GM19035 (cell line): ENCODE results near the gene CDH12.
"Not testable (repeated sequence)": the region's sequence is repeated elsewhere in the genome, so short reads cannot be mapped to it uniquely, and the experiment has no call there.

ENCODE experiments used
- ATAC-seq: cut with Tn5 transposase; IDR thresholded peaks from one replicate; pipeline ENCODE4 v1.9.1; 2021; ENCODE audit not compliant: unreplicated experiment

CDH12 gene

DNA sequence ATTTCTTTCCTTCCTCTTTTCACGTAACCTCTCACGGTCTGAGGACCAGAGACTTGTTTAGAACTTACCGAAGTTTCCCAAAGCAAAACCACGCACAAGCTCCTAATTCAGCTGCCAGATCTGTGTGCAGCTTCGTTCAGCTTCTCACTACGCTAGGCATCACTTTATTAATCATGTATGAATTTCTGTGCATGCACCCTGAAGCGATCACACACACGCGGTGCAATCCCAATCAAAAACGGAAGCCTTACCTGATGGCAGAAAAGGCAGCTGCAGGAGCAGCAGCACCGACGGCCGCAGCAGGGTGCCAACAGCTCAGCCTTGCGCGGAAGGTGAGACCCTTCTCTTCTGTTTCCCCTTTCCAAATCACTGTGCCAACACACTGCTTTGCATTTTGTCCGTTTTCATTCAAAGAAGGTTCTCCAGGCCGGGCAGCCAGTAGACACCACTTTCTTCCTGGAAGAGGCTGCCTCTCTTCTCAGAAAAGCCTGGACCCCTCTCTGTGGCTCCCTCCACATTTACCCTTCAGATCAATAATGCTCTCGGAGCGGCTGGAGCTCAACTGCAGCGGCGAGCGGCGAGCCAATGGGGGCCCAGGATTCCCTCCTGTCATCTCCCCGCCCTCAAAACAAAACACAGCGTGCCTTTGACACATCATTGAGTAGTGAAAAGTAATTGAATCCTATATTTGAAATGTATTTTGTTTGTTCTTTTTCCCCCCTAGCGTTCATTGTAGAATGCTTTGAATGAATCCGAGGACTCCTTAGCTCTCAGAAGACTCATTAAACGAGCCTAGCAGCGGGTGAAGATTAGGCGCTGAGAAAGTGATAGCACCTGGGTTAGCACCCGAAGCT is at the start of gene CDH12:
TSS of gene CDH12 (minus strand) at position 538 of the 854 bp plus-strand sequence.
- ATAC-seq, result peak; percentile 58

DNA sequence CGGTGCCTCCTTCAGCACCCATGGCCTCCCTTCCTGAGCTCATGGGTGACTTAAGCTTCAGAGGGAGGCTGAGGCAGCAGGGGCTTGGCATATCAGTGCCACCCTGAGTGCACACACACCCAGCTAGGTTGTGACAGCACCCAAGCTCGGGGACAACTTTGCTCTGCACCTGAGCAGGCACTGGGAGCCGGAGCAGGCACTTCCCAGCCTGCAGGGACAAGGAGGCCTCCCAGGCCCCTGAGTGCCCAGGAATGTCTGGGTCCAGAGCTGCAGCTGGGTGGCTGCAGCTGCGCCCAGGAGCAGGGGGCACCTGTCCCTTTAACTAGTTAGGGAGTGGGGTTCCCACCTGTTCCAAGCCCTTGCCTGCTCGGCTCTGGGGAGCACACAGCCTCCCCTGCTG is 48.7 kb upstream of the CDH12 start:
- ATAC-seq, result no peak

DNA sequence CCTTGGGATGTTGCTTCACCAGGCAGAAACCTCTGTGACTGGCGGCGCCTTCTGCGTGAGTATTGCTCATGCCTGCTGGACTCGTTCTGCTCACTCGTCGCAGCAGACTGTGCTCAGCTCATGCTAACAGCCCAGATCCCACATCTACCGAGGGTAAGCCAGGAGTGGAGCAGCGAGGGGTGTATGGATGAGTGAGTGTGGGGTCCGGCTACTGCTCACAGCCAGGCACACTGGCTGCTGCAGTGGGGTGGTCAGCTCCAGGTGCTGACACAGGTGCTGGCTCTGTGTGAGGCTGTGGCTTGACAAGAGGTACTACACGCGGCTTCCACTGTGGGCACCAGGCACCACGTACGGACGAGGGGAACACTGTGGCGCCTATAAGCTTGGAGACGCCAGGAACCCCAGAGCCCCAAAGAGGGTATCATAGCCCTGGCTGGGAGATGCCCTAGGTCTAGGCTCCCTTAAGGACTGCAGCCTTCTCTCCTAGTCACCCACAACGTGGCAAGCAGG is 47.7 kb upstream of the CDH12 start:
- ATAC-seq, result no peak

DNA sequence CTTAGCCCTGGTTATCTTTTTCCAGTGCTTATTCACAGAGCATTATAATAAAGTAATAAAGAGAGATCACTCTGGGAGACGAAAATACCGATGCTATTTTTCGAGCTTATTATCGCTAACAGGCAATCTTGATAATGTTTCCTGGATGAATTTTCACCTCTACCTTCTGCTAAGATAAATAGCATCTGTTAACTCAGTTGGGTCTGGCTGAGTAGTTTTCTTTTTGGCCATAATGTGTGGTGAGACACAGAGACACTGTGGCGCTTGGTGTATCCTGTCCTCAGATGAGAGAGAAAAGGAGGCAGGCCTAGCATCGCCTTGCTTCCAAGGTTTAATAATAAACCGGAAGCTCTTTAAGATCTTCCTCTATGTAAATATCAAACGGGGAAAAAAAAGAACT is 46.2 kb upstream of the CDH12 start:
- ATAC-seq, result no peak

DNA sequence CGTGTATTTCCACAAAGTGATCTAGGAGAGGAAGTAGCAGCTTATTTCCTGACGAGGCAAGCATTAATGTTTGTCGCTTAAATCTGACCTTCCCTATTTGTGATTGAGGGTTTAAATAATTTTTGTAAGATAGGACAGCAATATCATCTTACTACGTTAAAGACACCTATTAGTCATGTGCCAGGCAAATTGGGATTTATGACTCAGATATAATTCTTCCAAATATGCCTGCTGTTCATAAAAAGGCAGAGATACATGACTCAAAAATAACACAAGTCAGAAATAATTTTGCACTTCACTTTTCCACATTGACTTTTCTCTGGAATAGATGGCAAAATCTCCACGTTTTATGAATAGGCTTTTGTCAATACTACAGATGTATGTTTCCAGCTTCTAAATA is 43.0 kb upstream of the CDH12 start:
- no peak for ATAC-seq

DNA sequence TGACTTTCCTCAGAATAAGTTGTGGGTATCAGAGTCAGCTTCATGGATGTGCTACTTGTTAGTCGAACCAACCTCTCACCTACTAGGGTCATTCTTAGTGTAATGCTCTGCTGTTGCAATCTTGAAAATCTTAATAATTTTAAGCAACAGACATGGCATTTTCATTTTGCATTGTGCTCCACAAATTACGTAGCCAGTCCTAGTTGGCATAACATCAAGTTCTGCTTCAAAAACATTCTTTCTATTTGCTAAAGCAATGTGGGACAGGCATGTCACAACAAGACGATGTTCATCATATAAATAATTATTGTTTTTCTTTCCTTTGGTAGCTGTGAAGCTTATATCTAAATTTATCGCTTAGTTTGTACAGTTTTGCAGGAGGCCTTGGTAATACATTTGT is 39.3 kb upstream of the CDH12 start:
- ATAC-seq, result no peak

DNA sequence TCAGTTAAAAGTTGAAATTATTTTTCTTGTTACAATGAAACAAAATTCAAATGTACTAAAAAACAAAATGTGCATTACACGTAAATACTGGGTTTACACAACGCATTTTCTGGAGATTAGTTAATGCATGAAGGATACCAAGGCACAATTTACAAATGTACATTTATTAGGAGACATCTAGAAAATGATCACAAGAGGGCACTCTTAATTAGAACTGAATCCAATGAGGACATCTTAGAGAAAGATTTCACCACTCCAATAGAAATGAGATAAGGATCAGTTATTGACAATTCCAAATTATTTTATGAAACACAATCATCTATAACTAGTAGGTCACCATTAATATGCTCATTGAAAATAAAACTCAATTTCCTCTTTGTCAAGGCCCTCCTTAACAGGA is 36.6 kb upstream of the CDH12 start:
- ATAC-seq, result no peak

DNA sequence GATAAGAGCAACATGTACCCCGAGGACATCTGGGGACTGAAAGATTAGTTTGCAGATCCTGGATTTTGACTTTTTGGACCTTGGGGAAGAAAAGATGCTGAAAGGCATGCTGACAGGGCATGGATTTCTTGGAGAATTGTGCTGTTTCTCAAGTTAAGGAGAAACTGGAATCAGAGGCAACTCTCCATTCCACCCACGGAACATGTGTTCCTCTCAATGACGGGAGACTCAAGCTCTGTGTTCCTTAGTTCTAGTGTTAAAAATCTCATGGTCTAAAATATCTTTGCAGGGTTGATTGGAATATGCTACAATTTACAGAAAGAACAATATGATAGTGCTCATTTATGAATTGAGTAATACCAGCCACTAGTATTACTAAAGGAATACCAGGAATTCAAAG is 34.4 kb upstream of the CDH12 start:
- no peak for ATAC-seq

DNA sequence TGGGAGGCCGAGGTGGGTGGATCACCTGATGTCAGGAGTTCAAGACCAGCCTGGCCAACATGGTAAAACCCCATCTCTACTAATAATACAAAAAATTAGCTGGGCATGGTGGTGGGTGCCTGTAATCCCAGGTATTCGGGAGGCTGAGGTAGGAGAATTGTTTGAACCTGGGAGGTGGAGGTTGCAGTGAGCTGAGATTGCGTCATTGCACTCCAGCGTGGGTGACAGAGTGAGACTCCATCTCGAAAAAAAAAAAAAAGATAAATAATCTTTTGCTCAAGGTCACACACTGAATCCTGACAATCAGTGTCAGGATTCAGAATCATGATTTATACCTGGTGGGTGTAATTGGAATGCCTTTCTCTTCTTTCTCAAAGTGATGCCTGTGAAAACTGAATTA is 5.8 kb upstream of the CDH12 start:
- not testable (repeated sequence) for ATAC-seq

DNA sequence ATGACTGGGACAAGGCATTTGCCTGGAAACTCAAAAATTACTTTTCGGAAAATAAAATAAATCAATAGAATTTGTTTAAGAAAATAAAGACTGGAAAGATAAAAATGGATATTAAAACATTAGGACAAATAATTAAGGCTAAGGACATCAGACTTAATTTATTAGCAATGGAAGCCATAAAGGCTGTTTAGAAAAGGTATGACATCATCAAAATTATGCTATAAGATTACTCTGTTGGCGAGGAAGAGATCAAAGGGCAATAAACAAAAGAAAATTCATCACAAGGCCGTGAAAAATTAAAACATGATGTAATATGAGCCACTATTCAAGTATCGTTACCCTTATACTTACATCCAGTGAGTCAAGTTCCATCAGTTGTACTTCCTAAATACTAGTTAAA is 2.7 kb upstream of the CDH12 start:
- ATAC-seq, result no peak

DNA sequence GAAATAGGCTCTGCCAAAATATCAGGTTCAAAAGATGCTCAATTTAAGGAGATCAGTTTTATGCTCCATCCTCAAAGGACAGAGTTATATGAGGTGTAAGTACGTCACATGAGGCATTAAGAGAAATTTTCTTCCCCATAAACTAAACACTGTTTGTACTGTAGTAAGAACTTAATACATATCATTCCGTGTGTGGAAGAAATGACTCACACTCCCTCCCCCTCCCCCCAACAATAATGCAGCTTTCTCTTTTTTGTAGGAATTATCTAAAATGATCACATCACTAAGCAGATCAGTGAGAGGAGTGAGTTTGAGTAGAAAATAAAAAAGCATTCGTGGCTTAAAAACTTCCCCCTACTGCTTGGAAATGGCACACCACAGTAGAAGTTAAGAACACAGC is 2.2 kb downstream of the CDH12 start:
- ATAC-seq, result no peak

DNA sequence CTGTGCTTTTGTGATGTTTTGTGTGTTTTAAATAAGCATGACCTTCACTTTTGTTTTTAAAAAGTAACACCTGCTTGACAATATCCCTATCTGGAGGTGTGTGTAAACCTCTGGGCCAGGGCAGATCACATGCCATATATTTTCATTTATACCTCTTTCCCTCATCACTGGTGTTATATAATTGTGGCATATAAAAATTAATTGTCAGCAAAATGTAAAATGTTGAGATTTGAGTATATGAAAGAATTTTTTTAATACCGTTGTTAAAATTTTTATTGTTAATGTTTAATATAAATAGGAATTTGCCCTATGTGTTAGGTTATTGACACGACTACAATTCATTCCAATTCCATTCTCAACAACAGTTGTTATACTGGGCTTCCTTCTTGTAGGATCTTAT is 6.5 kb downstream of the CDH12 start:
- no peak for ATAC-seq

DNA sequence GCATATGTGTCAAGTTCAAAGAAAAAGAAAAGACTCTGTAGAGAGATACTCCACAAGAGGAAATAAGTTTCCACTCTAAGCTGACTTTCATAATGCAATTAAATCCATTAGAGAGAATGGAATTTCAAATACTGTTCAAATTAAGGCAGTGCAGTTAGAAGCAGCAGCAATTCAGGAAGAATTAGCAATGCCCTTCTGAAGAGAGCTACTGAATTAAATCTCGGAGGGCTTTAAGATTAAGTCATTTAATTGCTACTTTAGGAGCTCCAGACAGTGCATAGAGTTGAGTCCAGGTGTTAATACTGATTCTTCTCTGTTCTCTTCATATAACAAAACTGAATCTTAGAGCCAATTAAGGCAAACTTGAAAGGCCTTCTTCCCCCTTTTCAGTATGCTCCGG is 8.5 kb downstream of the CDH12 start:
- ATAC-seq, result no peak

DNA sequence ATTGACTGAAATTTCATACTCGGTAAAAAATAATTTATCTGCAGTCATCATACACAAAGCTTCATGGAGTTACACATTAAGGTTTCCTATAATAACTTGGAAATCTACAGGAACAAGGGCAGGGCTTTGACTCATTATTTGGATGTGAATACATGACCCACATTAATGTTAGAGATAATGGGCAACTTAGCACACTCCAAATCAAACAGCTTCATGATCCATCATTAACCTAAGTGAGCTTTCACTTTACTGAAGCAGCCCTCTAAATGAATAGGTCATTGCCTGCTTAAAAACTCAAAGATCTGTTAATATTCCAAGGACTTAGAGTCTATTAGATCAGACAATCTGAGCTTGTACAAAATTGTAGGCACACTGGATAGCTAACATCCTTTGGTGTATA is 9.0 kb downstream of the CDH12 start:
- no peak for ATAC-seq

DNA sequence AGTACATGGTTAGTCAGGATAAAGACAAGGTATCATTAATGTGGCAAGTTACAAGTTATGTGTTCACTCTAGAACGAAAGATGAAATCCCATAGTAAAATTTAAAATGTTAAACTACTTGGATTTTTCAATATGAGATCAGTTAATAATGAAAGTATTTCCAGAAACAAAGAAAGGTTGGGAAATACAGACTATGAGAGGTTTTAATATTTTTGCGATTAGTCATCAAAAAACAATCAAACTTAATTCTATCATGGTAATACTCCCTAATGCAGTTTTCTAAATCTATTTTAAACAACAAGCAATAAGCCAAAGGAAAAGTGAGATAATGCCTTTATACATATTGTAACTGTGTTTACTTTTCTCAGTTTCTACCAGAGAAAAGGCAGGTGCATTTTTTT is 10.6 kb downstream of the CDH12 start:
- ATAC-seq, result no peak

DNA sequence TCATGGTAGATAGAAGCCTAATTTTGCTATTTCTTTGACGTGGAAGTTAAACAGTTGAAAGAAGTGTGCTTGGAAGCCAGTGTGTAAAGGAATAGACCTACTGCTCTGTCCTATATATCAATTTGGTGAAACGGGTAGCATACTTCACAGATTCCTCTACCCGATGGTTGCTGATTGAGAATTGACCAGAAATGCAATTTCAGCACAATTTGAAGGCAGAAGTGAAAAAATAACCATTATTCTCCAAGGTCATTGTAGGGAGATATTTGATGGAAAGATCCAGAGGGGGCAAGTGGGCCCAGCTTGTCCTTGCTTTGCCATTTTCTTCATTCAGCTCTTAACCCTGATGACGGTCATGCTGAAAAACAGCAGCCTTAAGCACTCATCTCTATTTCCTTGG is 15.3 kb downstream of the CDH12 start:
- no peak for ATAC-seq

DNA sequence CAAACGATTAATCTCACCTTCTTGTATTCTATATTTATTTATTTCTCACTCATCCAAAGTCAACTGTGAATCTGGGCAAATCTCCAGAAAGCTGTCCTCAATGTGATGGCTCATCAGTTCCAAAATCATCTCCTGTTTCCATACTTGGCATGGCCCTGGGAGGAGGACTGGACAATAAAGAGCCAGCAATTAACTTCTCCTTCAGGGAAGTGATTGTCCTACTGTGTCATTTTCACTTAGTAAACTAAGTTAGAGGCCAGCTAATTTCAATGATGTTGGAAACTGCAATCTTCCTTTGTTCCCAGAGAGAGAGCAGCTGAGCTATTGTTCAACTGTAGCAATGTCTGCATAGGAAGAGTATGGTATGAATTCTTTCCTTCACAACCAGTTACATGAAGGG is 17.5 kb downstream of the CDH12 start:
- ATAC-seq, result no peak

DNA sequence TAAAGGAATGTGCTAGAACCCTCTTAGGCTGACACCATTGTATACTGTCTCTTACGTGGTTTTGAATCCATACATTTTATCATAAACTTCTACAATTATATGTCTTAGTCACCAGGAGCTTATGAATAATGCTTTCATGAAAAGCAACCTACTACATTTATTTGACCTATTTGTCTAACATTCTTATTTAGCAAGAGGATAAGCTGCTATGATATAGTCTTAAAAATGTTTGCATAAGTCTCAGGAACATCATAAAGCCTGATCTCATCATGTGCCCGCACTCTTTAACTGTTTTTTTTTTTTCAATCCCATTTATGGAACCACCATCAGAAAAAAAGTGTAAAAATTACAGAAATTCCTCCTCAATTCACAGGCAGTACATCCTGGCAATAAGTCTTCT is 59.7 kb downstream of the CDH12 start:
- ATAC-seq, result no peak

DNA sequence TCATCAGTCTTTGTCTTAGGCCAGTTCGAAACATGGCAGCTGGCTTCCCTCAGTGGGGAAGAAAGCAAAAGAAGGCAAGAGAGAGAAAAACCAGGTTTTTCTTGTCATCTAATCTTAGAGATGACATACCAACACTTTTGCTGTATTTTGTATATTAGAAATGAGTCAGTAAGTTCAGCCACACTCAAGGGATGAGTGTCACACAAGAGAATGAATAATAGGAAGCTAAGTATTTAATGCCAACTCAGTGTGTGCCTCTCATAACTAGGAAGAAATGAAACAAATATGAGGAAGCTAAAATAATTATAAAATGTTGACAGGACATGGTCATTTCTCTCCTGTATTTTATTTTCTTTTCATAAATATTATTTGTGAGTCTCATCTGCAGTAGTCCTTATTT is 65.3 kb downstream of the CDH12 start:
- no peak for ATAC-seq

DNA sequence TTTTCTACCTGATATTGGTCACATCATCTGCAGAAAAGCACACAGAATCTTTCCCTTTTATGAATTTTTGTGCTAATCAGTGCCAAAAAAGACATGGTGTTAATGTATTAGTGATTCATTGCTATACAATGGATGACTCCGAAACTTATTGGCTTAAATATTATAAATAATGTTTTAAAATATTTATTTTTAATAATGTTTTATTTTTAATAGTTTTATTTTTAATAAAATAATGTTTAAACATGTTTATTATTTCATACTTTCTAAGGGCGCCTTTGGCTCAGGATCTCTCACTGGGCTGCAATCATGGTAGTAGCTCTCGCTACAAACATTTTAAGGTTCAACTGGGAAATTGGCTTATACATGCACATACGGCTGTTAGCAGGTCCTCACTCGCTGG is 65.7 kb downstream of the CDH12 start:
- ATAC-seq, result no peak

DNA sequence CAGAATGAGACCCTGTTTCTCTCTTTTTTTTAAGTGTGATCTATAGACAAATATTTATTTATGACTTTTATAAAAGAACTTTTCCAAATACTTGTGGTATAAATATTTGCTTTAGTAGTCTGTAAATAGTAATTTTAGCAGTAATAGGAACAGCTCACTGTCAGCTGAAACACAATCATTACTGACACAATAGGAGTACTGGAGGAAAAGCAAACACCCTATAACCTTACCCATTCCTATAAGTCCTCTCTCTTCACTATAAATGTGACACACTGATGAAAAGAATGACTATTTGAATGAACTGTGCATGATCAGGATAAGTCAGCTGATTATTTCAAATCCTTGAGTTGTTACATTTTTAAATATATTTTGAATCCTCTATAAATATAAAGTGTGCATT is 72.4 kb downstream of the CDH12 start:
- no peak for ATAC-seq

DNA sequence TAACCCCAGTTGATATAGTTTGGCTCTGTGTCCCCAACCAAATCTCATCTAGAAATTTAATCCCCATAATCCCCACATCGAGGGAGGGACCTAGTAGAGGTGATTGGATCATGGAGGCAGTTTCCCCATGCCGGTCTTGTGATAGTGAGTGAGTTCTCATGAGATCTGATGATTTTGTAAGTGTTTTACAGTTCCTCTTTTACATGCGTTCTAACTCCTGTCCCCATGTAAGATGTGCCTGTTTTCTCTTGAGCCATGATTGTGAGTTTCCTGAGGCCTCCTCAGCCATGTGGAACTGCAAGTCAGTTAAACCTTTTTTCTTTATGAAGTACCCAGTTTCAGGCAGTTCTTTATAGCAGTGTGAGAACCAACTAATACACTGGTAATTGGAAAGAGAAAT is 73.6 kb downstream of the CDH12 start:
- ATAC-seq, result no peak

DNA sequence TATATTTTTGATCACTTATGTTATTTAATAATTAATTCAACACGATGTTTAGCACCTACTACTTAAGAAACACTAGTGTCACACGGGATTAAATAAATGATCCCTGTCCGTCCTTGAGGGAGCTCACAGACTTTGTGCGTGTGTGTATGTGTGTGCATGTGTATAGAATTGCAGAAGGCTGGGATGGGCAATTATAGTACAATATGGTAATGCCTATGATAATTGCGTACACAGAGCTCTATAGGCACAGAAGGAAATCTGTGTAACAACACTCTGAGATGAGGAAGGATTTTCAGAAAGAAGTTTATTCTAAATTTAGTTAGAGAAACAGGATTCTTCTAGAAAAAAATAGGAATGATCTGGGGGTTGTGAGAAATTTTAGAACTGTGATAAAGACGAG is 76.9 kb downstream of the CDH12 start:
- no peak for ATAC-seq
